Bronchial epithelial cell (primary cell): Measurements from ENCODE around the gene CGB5. TPM values are rescaled to one million over a fixed set of nuclear protein-coding genes. Genes with fewer than 3 reads are reported as not detected.
"Not testable (repeated sequence)": the region's sequence is repeated elsewhere in the genome, so short reads cannot be mapped to it uniquely, and the experiment has no call there.

Experiments used
- DNase-seq: peaks from one replicate; pipeline ENCODE4 v3.0.0-alpha.2; 2010; ENCODE audit warnings: low read depth
- FAIRE-seq: peaks from 2 replicates; lab custom pipeline; 2011; peaks lifted over from hg19 to GRCh38; lab: Jason Lieb, UNC
- H3K27me3 ChIP-seq: 2 replicates; pipeline ENCODE4 v1.5.1; 2011; ENCODE audit warnings: low read length; ENCODE audit not compliant: control insufficient read depth, insufficient read depth
- H3K36me3 ChIP-seq: 2 replicates; pipeline ENCODE4 v1.5.1; 2011; ENCODE audit warnings: low read length; ENCODE audit not compliant: control insufficient read depth, insufficient read depth
- H3K4me3 ChIP-seq: 2 replicates; pipeline ENCODE4 v1.5.1; 2011; ENCODE audit warnings: mild to moderate bottlenecking, low read depth, low read length, control low read depth
- total RNA-seq: library from RNA; depleted of rRNA; stranded (reverse); fragments of >200 nt; gene quantifications from 2 replicates; pipeline ENCODE4 v1.2.1, GENCODE V29; 2014
- TF ChIP-seq, protein P1 (sequence below): IDR thresholded peaks from 2 replicates; pipeline ENCODE4 v1.5.1; 2011; ENCODE audit warnings: mild to moderate bottlenecking, moderate library complexity, low read length, control low read depth, inconsistent platforms; ENCODE audit not compliant: insufficient read depth, severe bottlenecking

Gene CGB5
- total RNA-seq, 1 donor from 2014 or later = 0.26 TPM

DNA sequence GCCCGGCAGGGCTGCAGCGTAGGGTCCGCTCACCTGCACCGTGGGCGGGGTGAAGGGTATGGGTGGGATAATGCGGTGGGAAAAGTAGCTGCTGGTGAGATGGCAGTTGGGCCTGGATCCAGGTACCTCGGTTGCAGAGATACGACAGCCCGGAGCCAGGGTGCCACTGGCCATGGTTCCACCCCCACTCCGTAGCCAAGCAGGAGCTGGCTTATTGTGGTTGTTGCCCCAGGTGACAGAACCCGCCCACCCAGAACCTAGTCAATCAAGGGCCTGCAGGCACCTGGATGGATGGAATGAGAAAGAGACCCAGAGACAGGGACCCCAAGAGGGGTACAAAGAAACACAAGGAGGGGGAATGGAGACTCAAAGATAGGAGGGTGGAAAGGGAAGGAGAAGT lies 23.3 kb upstream of the CGB5 start:
- Histone ChIP-seq H3K36me3 (peaks cover 4% of the 10 kb centered on the region), H3K4me3 (no peak overlapping the region), H3K27me3 (no peaks in the 10 kb centered on the region)
- DNase-seq (no peak), FAIRE-seq (no peak)
- TF ChIP-seq, protein P1, sequence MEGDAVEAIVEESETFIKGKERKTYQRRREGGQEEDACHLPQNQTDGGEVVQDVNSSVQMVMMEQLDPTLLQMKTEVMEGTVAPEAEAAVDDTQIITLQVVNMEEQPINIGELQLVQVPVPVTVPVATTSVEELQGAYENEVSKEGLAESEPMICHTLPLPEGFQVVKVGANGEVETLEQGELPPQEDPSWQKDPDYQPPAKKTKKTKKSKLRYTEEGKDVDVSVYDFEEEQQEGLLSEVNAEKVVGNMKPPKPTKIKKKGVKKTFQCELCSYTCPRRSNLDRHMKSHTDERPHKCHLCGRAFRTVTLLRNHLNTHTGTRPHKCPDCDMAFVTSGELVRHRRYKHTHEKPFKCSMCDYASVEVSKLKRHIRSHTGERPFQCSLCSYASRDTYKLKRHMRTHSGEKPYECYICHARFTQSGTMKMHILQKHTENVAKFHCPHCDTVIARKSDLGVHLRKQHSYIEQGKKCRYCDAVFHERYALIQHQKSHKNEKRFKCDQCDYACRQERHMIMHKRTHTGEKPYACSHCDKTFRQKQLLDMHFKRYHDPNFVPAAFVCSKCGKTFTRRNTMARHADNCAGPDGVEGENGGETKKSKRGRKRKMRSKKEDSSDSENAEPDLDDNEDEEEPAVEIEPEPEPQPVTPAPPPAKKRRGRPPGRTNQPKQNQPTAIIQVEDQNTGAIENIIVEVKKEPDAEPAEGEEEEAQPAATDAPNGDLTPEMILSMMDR = no peak

DNA sequence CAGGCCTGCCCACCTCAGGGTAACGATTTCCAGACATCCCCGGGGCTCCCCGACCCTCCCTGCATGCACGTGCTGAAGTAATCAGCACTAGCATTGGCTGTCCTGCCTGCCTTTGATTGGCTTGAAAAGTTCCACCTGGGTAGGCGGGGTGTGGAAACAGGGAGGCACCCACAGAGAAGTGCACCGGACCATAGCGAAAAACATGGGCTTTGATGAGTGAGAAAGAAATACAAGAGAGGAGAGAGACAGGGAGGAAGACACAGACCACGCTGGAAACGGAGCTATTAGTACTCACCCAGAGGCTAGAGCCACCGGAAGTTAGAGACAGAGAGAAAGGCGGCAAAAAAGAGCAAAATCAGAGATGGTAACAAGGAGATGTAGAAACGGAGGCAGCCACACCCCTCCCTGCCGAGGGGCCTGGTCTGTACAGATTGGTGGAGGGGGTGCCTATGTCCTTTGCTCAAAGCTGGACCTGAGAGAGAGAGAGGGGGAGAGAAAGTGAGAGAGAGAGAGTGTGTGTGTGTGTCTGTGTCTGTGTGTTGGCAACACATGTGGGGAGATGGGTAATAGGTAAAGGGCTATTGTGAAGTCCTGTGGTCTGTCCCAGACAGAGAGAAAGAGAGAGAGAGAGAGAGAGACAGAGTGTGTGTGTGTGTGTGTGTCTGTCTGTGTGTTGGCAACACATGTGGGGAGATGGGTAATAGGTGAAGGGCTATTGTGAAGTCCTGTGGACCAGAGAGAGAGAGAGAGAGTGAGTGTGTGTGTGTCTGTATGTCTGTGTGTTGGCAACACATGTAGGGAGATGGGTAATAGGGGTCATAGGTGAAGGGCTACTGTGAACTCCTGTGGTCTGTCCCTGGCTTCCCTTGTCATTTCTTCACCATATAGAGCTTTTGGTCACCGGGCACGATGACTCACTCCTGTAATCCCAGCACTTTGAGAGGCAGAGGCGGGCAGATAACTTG lies 22.4 kb upstream of the CGB5 start:
- Histone ChIP-seq H3K36me3 (peaks cover under 1% of the 10 kb centered on the region), H3K4me3 (no peak overlapping the region), H3K27me3 (no peaks in the 10 kb centered on the region)
- DNase-seq = no peak
- TF ChIP-seq, protein P1 = no peak
- no peak for FAIRE-seq

DNA sequence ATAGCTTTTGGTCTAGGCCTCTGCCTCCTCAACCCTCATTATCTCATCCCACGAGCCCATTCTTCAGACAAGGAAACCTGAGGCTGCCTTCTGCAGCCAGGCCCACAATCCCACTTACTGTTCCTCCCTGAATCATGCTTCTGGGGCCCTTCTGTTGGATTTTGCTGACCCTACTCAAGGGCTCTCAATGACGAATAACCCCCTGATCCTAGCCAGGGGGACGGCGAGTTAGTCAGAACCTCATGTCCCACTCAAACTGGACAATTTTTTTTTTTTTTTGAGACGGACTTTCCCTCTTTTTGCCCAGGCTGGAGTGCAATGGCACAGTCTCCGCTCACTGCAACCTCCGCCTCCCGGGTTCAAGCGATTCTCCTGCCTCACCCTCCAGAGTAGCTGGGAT lies 21.5 kb upstream of the CGB5 start:
- DNase-seq = no peak
- TF ChIP-seq, protein P1 = no peak
- no peaks in the 10 kb centered on the region for H3K27me3 ChIP-seq
- no peaks in the 10 kb centered on the region for H3K36me3 ChIP-seq
- FAIRE-seq = no peak
- no peak overlapping the region for H3K4me3 ChIP-seq

DNA sequence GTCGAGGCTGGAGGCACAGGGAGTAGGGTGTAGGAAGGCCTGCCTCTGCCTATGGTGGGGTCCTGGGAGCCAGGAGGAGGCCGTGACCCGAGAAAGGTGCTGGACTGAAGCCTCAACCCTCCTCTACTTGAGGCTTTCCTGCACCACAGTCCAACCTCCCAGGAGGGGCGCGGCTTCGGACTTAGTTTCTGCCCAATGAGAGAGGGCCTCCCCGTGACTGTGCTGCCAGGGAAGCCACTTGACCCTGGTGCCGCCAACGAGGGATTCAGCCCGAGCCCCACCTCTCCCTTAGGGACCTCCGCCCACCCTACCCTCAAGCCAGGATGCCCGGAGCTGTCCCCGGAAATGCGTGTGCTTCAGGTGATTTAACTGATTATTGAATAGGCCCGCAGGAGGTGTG lies 19.4 kb upstream of the CGB5 start, which contains the start of gene CGB3:
TSS of gene CGB3 (minus strand) at position 101 of the 400 bp plus-strand sequence. CDS start 362 bp downstream, outside the sequence.
- not testable (repeated sequence) for H3K4me3 ChIP-seq, H3K36me3 ChIP-seq, DNase-seq, FAIRE-seq, H3K27me3 ChIP-seq

DNA sequence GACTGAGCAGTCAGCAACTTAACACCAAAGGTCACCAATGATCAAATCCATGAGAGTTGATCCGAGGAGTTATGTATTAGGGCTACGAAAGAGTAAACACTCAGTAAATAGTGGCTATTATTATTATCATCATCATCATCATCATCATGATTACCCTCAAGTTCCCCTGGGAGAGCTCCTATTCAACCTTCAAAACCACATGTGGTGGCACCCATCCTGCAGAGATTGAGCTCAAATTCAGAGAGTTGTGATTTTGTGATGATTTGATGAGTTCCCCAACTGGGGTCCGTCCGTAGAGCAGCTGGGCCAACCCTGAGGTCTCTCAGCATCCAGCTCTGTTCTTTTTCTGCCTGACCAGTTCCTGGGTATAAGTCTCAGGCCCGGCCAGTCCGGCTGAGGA lies 18.6 kb upstream of the CGB5 start:
- H3K27me3 ChIP-seq, H3K4me3 ChIP-seq, FAIRE-seq, DNase-seq, H3K36me3 ChIP-seq: not testable (repeated sequence)

DNA sequence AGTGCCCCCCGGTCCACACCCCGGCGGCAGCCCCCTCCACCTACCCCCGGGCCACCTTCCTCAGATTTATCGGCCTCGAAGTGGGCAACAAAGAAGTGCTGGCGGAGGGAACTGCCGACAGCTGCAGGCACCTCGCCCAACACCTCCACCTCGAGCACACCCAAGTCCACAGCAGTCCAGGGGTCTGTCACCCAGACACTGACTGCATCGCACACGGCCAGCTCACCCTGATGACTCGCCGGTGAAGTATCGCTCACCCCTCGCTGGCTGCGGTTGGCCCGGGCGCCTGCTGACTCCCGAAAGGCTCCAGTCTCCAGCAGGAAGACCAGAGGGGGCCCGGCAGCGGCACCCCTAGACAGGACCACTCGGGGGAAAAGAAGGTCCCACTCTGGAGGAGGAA lies 18.0 kb upstream of the CGB5 start:
- H3K36me3 ChIP-seq, H3K27me3 ChIP-seq, DNase-seq, FAIRE-seq, H3K4me3 ChIP-seq: not testable (repeated sequence)

DNA sequence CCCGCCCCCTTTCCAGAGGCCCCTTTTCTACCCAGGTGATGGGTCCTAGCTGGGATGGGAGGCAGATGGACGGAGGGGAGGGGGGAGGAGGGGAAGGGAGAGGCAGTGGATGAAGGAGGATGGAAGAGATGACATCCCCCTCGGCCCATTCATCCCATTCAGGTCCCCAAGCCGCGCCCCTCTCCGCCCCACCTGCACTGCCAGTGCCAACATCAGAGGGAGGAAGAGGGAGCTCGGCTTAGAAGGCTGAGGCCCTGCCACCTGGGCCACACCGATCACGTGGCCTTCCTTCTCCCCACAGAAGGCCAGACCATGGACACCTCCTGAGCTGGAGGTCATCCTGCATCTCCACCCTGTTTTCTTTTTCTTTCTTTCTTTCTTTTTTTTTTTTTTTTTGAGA lies 15.0 kb upstream of the CGB5 start:
- not testable (repeated sequence) for FAIRE-seq, DNase-seq, H3K27me3 ChIP-seq, H3K36me3 ChIP-seq, H3K4me3 ChIP-seq

DNA sequence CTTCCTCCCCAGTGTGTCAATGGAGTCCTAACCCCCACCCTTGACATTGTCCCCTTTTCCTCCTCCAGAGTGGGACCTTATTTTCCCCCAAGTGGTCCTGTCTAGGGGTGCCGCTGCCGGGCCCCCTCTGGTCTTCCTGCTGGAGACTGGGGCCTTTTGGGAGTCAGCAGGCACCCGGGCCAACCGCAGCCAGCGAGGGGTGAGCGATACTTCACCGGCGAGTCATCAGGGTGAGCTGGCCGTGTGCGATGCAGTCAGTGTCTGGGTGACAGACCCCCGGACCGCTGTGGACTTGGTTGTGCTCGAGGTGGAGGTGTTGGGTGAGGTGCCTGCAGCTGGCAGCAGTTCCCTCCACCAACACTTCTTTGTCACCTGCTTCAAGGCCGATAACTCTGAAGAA lies 13.9 kb upstream of the CGB5 start:
- H3K4me3 ChIP-seq, H3K27me3 ChIP-seq, FAIRE-seq, H3K36me3 ChIP-seq, DNase-seq: not testable (repeated sequence)

DNA sequence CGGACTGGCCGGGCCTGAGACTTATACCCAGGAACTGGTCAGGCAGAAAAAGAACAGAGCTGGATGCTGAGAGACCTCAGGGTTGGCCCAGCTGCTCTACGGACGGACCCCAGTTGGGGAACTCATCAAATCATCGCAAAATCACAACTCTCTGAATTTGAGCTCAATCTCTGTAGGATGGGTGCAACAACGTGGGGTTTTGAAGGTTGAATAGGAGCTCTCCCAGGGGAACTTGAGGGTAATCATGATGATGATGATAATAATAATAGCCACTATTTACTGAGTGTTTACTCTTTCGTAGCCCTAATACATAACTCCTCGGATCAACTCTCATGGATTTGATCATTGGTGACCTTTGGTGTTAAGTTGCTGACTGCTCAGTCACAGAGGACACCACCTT lies 13.3 kb upstream of the CGB5 start:
- FAIRE-seq, H3K27me3 ChIP-seq, DNase-seq, H3K36me3 ChIP-seq, H3K4me3 ChIP-seq: not testable (repeated sequence)
